DND-41 (cell line): ENCODE data around the gene SMIM17.

Experiments
- ATAC-seq: fragments of 200-7000 bp; cut with Tn5 transposase; 3 replicates; pipeline ENCODE4 v1.9.1; 2021; ENCODE audit warnings: low read depth; ENCODE audit not compliant: insufficient read depth
- DNase-seq: peaks from one replicate; pipeline ENCODE4 v3.0.0-alpha.2; 2020
- H2AFZ ChIP-seq: 2 replicates; pipeline ENCODE4 v1.6.0; 2012; ENCODE audit warnings: low read depth, low read length
- H3K27ac ChIP-seq: 2 replicates; pipeline ENCODE4 v1.5.1; 2012; ENCODE audit warnings: low read length, inconsistent platforms
- H3K27me3 ChIP-seq: fragments of 200-600 bp; sonication (generic); 2 replicates; pipeline ENCODE4 v1.6.0; 2012; ENCODE audit warnings: low read length, mild to moderate bottlenecking, inconsistent platforms; ENCODE audit not compliant: insufficient read depth, poor library complexity
- H3K36me3 ChIP-seq: 2 replicates; pipeline ENCODE4 v1.5.1; 2012; ENCODE audit warnings: low read length, inconsistent platforms; ENCODE audit not compliant: insufficient read depth
- H3K4me1 ChIP-seq: 2 replicates; pipeline ENCODE4 v1.5.1; 2012; ENCODE audit warnings: mild to moderate bottlenecking, low read length; ENCODE audit not compliant: insufficient read depth
- H3K4me2 ChIP-seq: 2 replicates; pipeline ENCODE4 v1.6.0; 2012; ENCODE audit warnings: mild to moderate bottlenecking, moderate library complexity, low read length, inconsistent platforms; ENCODE audit not compliant: insufficient read depth
- H3K4me3 ChIP-seq, 2 experiments: fragments of 200-600 bp in 1 of 2; shearing (Covaris generic) in 1 of 2; 2 replicates each; pipeline ENCODE4 v1.5.1; 2012 to 2016; ENCODE audit warnings: inconsistent platforms in 2 of 2, low read length in 2 of 2, mild to moderate bottlenecking in 2 of 2, low read depth in 1 of 2, moderate library complexity in 1 of 2
- H3K79me2 ChIP-seq: 2 replicates; pipeline ENCODE4 v1.6.0; 2012; ENCODE audit warnings: low read length, inconsistent platforms; ENCODE audit not compliant: insufficient read depth
- H3K9ac ChIP-seq: 2 replicates; pipeline ENCODE4 v1.6.0; 2012; ENCODE audit warnings: low read depth, mild to moderate bottlenecking, inconsistent platforms, low read length, moderate library complexity
- H3K9me3 ChIP-seq: 2 replicates; pipeline ENCODE4 v1.5.1; 2012; ENCODE audit warnings: low read length, moderate library complexity, mild to moderate bottlenecking, inconsistent platforms; ENCODE audit not compliant: insufficient read depth, severe bottlenecking
- H4K20me1 ChIP-seq: 2 replicates; pipeline ENCODE4 v1.6.0; 2012; ENCODE audit warnings: low read length; ENCODE audit not compliant: insufficient read depth
- EZH2 ChIP-seq: IDR thresholded peaks from 3 replicates; pipeline ENCODE4 v1.6.1; 2012; ENCODE audit warnings: borderline replicate concordance, low read depth, mild to moderate bottlenecking, moderate library complexity, low read length, inconsistent platforms; ENCODE audit not compliant: severe bottlenecking
- TF ChIP-seq, protein P1 (sequence below): IDR thresholded peaks from 2 replicates; pipeline ENCODE4 v1.5.1; 2012; ENCODE audit warnings: borderline replicate concordance, low read length, moderate library complexity, mild to moderate bottlenecking; ENCODE audit not compliant: poor library complexity, severe bottlenecking; ENCODE audit errors: extremely low read depth

Gene SMIM17

DNA sequence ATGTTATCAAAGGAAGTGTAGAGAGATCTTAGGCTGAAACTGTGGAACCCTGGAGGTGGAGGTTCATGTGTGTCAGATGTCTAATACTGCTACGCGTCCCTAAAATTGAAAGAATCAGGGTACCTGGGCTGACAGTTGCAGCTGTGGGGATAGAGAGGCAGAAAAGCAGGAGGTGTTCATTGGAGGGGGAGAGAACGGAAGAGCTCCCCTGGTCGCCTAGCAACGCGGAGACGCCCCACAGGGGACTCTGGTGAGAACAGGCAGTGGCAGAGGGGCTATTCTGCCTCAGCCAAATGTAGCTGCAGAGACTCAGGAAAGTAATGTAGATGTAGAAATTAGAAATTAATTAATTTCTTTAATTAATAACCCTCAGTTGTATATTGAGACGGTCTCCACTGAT is 38.7 kb downstream of the SMIM17 start:
- TF ChIP-seq, protein P1, sequence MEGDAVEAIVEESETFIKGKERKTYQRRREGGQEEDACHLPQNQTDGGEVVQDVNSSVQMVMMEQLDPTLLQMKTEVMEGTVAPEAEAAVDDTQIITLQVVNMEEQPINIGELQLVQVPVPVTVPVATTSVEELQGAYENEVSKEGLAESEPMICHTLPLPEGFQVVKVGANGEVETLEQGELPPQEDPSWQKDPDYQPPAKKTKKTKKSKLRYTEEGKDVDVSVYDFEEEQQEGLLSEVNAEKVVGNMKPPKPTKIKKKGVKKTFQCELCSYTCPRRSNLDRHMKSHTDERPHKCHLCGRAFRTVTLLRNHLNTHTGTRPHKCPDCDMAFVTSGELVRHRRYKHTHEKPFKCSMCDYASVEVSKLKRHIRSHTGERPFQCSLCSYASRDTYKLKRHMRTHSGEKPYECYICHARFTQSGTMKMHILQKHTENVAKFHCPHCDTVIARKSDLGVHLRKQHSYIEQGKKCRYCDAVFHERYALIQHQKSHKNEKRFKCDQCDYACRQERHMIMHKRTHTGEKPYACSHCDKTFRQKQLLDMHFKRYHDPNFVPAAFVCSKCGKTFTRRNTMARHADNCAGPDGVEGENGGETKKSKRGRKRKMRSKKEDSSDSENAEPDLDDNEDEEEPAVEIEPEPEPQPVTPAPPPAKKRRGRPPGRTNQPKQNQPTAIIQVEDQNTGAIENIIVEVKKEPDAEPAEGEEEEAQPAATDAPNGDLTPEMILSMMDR: no peak
- no peak for TF ChIP-seq EZH2
- no peaks in the 10 kb centered on the region for H3K27me3 ChIP-seq

GRCh38 chr19:56683116-56683515 is 40.2 kb downstream of the SMIM17 start:
- Histone ChIP-seq H3K4me2 (no peak overlapping the region), H3K4me1 (no peaks in the 10 kb centered on the region), H3K9me3 (no peaks in the 10 kb centered on the region), H4K20me1 (no peaks in the 10 kb centered on the region), H3K27me3 (no peaks in the 10 kb centered on the region), H3K79me2 (no peaks in the 10 kb centered on the region), H3K9ac (no peak overlapping the region), H2AFZ (no peak overlapping the region), H3K27ac (no peak overlapping the region), H3K4me3 (no peak overlapping the region), H3K36me3 (no peaks in the 10 kb centered on the region)
- ATAC-seq: no peak
- DNase-seq: no peak
- TF ChIP-seq, protein P1: no peak
- no peak for TF ChIP-seq EZH2

More for the DNA sequence above, 38.7 kb downstream of the SMIM17 start:
- no peak overlapping the region for H3K9ac ChIP-seq
- no peaks in the 10 kb centered on the region for H3K4me1 ChIP-seq
- no peak overlapping the region for H3K4me2 ChIP-seq
- ATAC-seq (no peak), DNase-seq (no peak)
- H3K79me2 ChIP-seq: no peaks in the 10 kb centered on the region
- H3K36me3 ChIP-seq: no peaks in the 10 kb centered on the region
- no peaks in the 10 kb centered on the region for H4K20me1 ChIP-seq
- H3K4me3 ChIP-seq: no peak overlapping the region
- H3K9me3 ChIP-seq: no peaks in the 10 kb centered on the region
- H2AFZ ChIP-seq: no peak overlapping the region
- no peak overlapping the region for H3K27ac ChIP-seq

GRCh38 chr19:56687031-56687430 is 44.1 kb downstream of the SMIM17 start:
- no peaks in the 10 kb centered on the region for H3K9me3 ChIP-seq
- H2AFZ ChIP-seq: no peak overlapping the region
- ATAC-seq (no peak), DNase-seq (no peak)
- no peaks in the 10 kb centered on the region for H3K79me2 ChIP-seq
- TF ChIP-seq, protein P1: no peak
- no peaks in the 10 kb centered on the region for H3K4me1 ChIP-seq
- H3K4me2 ChIP-seq: no peak overlapping the region
- H3K9ac ChIP-seq: no peak overlapping the region
- H3K4me3 ChIP-seq: no peak overlapping the region
- no peak overlapping the region for H3K27ac ChIP-seq
- no peaks in the 10 kb centered on the region for H3K27me3 ChIP-seq
- no peaks in the 10 kb centered on the region for H3K36me3 ChIP-seq
- no peaks in the 10 kb centered on the region for H4K20me1 ChIP-seq

DNA sequence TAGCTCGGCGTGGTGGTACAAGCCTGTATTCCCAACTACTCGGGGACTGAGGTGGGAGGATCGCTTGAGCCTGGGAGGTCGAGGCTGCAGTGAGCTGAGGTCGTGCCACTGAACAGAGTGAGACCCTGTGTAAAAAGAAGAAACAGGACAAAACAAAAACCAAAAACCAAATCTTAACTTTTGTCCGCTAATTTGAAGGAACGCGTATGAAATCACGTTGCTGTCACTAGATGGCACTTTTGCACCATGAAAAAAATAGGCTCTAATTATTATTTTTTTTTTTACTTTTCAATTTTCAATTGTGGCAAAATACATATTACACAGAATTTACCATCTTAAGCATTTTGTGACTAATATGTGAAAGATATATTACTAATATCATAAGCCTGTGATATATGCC is 46.2 kb downstream of the SMIM17 start:
- Histone ChIP-seq H3K36me3 (no peaks in the 10 kb centered on the region), H3K9me3 (no peaks in the 10 kb centered on the region), H3K4me1 (no peaks in the 10 kb centered on the region), H3K4me3 (no peak overlapping the region), H3K79me2 (no peaks in the 10 kb centered on the region), H4K20me1 (no peaks in the 10 kb centered on the region), H3K9ac (no peak overlapping the region), H3K4me2 (no peak overlapping the region), H2AFZ (no peak overlapping the region), H3K27me3 (no peaks in the 10 kb centered on the region), H3K27ac (no peak overlapping the region)
- DNase-seq (no peak), ATAC-seq (no peak)
- no peak for TF ChIP-seq EZH2
- TF ChIP-seq, protein P1: peak; percentile 20
